ENCODE data around the gene ATXN1.

The ATXN1 gene

GRCh38 chr6:16760516-16761470 is at the start of gene ATXN1:
TSS of gene ATXN1 (minus strand) at chr6:16761460.
- DNase-seq, result peak; percentile 22 to 37
- no peak for TF ChIP-seq POLR2A (IDR thresholded peaks at IDR 0.05; ENCODE audit: low read length)
- TF ChIP-seq GATA1 (IDR thresholded peaks at IDR 0.05; ENCODE audit: low read depth, low read length), result no peak

GRCh38 chr6:16810411-16810810 is 49.2 kb upstream of the ATXN1 start:
- TF ChIP-seq POLR2A (IDR thresholded peaks at IDR 0.05; ENCODE audit: low read length), result no peak
- no peak for TF ChIP-seq GATA1 (IDR thresholded peaks at IDR 0.05; ENCODE audit: low read depth, low read length)
- no peak for DNase-seq

GRCh38 chr6:16809753-16810358 is 48.6 kb upstream of the ATXN1 start:
- no peak for DNase-seq
- TF ChIP-seq POLR2A (IDR thresholded peaks at IDR 0.05; ENCODE audit: low read length) (no peak), GATA1 (IDR thresholded peaks at IDR 0.05; ENCODE audit: low read depth, low read length) (no peak)

GRCh38 chr6:16807956-16808355 is 46.7 kb upstream of the ATXN1 start:
- TF ChIP-seq GATA1 (IDR thresholded peaks at IDR 0.05; ENCODE audit: low read depth, low read length), result no peak
- TF ChIP-seq POLR2A (IDR thresholded peaks at IDR 0.05; ENCODE audit: low read length), result no peak
- no peak for DNase-seq

GRCh38 chr6:16806363-16806762 is 45.1 kb upstream of the ATXN1 start:
- DNase-seq, result no peak
- no peak for TF ChIP-seq POLR2A (IDR thresholded peaks at IDR 0.05; ENCODE audit: low read length)
- TF ChIP-seq GATA1 (IDR thresholded peaks at IDR 0.05; ENCODE audit: low read depth, low read length), result no peak

- TF ChIP-seq GATA1 (IDR thresholded peaks at IDR 0.05; ENCODE audit: low read depth, low read length), result no peak
- TF ChIP-seq POLR2A (IDR thresholded peaks at IDR 0.05; ENCODE audit: low read length), result no peak
- no peak for DNase-seq
These were observed 44.1 kb upstream of the ATXN1 start for GRCh38 chr6:16805243-16805950.

- no peak for DNase-seq
- TF ChIP-seq GATA1 (IDR thresholded peaks at IDR 0.05; ENCODE audit: low read depth, low read length) (no peak), POLR2A (IDR thresholded peaks at IDR 0.05; ENCODE audit: low read length) (no peak)
These were observed 43.4 kb upstream of the ATXN1 start for GRCh38 chr6:16804546-16805242.

- TF ChIP-seq POLR2A (IDR thresholded peaks at IDR 0.05; ENCODE audit: low read length), result no peak
- TF ChIP-seq GATA1 (IDR thresholded peaks at IDR 0.05; ENCODE audit: low read depth, low read length), result no peak
- no peak for DNase-seq
These were observed 42.3 kb upstream of the ATXN1 start for GRCh38 chr6:16803294-16804200.

GRCh38 chr6:16802071-16802470 is 40.8 kb upstream of the ATXN1 start:
- no peak for TF ChIP-seq GATA1 (IDR thresholded peaks at IDR 0.05; ENCODE audit: low read depth, low read length)
- TF ChIP-seq POLR2A (IDR thresholded peaks at IDR 0.05; ENCODE audit: low read length), result no peak
- DNase-seq, result no peak

- TF ChIP-seq POLR2A (IDR thresholded peaks at IDR 0.05; ENCODE audit: low read length) (no peak), GATA1 (IDR thresholded peaks at IDR 0.05; ENCODE audit: low read depth, low read length) (no peak)
- no peak for DNase-seq
These were observed 39.7 kb upstream of the ATXN1 start for GRCh38 chr6:16800942-16801341.

GRCh38 chr6:16800341-16800740 is 39.1 kb upstream of the ATXN1 start:
- TF ChIP-seq GATA1 (IDR thresholded peaks at IDR 0.05; ENCODE audit: low read depth, low read length), result no peak
- no peak for TF ChIP-seq POLR2A (IDR thresholded peaks at IDR 0.05; ENCODE audit: low read length)
- DNase-seq, result no peak

GRCh38 chr6:16799279-16800193 is 38.3 kb upstream of the ATXN1 start:
- DNase-seq, result no peak
- TF ChIP-seq POLR2A (IDR thresholded peaks at IDR 0.05; ENCODE audit: low read length) (no peak), GATA1 (IDR thresholded peaks at IDR 0.05; ENCODE audit: low read depth, low read length) (no peak)
